ENCODE measurements around the gene VDAC1. TPM values are rescaled to one million over a fixed set of nuclear protein-coding genes. Genes with fewer than 3 reads are reported as not detected.

The VDAC1 gene
- total RNA-seq, 1 experiment from 2014 or later, result 334 TPM

DNA sequence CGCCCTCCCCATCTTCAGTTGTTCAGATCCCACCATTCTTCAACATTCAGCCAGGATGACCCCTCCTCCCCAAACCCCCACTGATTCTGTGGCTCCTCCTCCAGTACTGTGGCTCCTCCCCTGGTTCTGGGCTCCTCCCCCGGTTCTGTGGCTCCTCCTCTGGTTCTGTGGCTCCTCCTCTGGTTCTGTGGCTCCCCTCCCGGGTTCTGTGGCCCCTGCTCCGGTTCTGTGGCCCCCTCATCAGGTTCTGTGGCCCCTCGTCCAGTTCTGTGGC is 69.2 kb downstream of the VDAC1 start:
- POLR2A ChIA-PET, result no interaction called here
- no peak for DNase-seq (ENCODE audit: unreplicated experiment)
- Mint-ChIP-seq H3K4me1 (ENCODE audit: insufficient read depth, unreplicated experiment) (no peaks in the 10 kb centered on the region), H3K27ac (ENCODE audit: low read depth, unreplicated experiment) (no peak overlapping the region), H3K9me3 (ENCODE audit: unreplicated experiment) (no peaks in the 10 kb centered on the region), H3K27me3 (ENCODE audit: insufficient read depth, unreplicated experiment) (no peaks in the 10 kb centered on the region), H3K4me3 (ENCODE audit: unreplicated experiment) (no peak overlapping the region), H3K36me3 (ENCODE audit: insufficient read depth, unreplicated experiment) (no peaks in the 10 kb centered on the region)
- BruUV-seq (replicated peaks), result no TSS peak
- intact Hi-C loops (cut with micrococcal nuclease), result no loop called here
- TF ChIP-seq, protein P1, sequence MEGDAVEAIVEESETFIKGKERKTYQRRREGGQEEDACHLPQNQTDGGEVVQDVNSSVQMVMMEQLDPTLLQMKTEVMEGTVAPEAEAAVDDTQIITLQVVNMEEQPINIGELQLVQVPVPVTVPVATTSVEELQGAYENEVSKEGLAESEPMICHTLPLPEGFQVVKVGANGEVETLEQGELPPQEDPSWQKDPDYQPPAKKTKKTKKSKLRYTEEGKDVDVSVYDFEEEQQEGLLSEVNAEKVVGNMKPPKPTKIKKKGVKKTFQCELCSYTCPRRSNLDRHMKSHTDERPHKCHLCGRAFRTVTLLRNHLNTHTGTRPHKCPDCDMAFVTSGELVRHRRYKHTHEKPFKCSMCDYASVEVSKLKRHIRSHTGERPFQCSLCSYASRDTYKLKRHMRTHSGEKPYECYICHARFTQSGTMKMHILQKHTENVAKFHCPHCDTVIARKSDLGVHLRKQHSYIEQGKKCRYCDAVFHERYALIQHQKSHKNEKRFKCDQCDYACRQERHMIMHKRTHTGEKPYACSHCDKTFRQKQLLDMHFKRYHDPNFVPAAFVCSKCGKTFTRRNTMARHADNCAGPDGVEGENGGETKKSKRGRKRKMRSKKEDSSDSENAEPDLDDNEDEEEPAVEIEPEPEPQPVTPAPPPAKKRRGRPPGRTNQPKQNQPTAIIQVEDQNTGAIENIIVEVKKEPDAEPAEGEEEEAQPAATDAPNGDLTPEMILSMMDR (IDR thresholded peaks at IDR 0.05; ENCODE audit: unreplicated experiment), result no peak
- CTCF ChIA-PET, result no interaction called here

DNA sequence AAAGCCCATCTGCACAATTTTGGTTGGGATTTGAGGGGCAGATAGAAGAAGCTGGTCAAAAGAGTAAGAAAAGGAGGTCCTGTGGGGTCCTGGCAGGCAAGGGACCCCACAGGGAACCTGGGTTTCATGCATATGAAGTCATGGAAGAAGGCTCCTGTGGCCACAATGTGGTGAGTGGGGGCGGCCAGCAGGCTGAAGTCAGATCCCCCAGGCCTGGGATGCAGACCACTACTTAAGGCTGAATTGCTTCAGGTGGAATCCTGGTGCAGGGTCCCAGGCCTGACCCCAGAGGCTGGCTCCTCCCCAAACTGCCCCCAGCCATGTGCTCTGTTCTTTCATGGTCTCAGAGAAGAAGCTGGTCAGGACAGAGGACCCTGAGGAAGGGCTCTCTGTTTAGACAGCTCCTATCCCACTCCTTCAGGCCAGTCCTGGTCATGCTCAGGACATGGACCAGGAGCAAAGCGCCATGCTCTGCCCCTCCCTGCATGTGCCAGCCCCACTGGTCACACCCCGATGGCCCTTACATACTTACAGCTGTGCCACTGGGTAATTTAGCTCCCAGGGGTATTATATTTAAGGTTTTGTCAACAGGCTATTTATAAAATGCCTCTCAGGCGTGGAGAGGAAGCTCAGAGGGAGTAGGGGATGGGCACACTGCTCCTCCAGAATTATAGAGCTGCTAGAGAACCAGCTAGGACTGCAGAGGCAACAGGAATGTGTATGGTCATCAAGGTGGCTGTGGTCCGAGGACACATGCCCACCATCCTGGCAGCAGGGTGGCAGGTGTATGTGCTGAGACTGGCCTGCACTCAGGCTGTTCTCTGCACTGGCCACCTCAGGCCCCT is 69.7 kb downstream of the VDAC1 start:
- H3K4me3 Mint-ChIP-seq (ENCODE audit: unreplicated experiment), result no peak overlapping the region
- TF ChIP-seq, protein P1 (IDR thresholded peaks at IDR 0.05; ENCODE audit: unreplicated experiment), result no peak
- H3K36me3 Mint-ChIP-seq (ENCODE audit: insufficient read depth, unreplicated experiment), result no peaks in the 10 kb centered on the region
- H3K27ac Mint-ChIP-seq (ENCODE audit: low read depth, unreplicated experiment), result no peak overlapping the region
- no peaks in the 10 kb centered on the region for H3K9me3 Mint-ChIP-seq (ENCODE audit: unreplicated experiment)
- ChIA-PET CTCF (interaction anchor here (0.7 to 1.0 kb wide), 2 partner anchors 12 to 205 kb away, joined by 3 read pairs; no protein-coding TSS in a partner anchor), POLR2A (interaction anchor here (0.6 kb wide), 2 partner anchors 64 to 1060 kb away, joined by 3 read pairs; no protein-coding TSS in a partner anchor)
- no peaks in the 10 kb centered on the region for H3K4me1 Mint-ChIP-seq (ENCODE audit: insufficient read depth, unreplicated experiment)
- H3K27me3 Mint-ChIP-seq (ENCODE audit: insufficient read depth, unreplicated experiment), result no peaks in the 10 kb centered on the region
- no peak for DNase-seq (ENCODE audit: unreplicated experiment)
- intact Hi-C loops (cut with micrococcal nuclease), result no loop called here
- no TSS peak for BruUV-seq (replicated peaks)

DNA sequence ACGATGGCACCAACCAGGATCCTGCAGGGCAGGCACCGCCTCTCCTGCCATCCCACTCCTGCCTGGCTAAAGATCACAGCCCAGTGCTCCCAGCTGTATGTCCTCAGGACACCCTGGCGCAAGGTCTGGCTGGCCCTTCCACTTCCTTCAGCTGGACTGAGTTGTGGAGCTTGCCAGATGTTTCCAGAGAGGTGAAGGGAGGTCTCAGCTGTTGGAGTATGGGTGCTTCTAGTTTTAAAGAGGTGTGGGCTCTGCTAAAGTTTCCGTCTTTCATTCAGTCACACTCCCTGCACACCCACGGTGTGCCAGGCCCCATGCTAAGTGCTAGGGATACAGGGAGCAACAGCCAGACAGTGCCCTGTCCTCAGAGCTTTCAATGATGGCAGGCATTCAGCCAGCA is 70.5 kb downstream of the VDAC1 start:
- no TSS peak for BruUV-seq (replicated peaks)
- Mint-ChIP-seq H3K9me3 (ENCODE audit: unreplicated experiment) (no peaks in the 10 kb centered on the region), H3K27me3 (ENCODE audit: insufficient read depth, unreplicated experiment) (no peaks in the 10 kb centered on the region), H3K4me3 (ENCODE audit: unreplicated experiment) (no peak overlapping the region), H3K4me1 (ENCODE audit: insufficient read depth, unreplicated experiment) (no peaks in the 10 kb centered on the region), H3K27ac (ENCODE audit: low read depth, unreplicated experiment) (no peak overlapping the region), H3K36me3 (ENCODE audit: insufficient read depth, unreplicated experiment) (no peaks in the 10 kb centered on the region)
- TF ChIP-seq, protein P1 (IDR thresholded peaks at IDR 0.05; ENCODE audit: unreplicated experiment), result no peak
- no peak for DNase-seq (ENCODE audit: unreplicated experiment)
- POLR2A ChIA-PET, result interaction anchor here (0.6 kb wide), 2 partner anchors 64 to 1059 kb away, joined by 3 read pairs; no protein-coding TSS in a partner anchor
- intact Hi-C loops (cut with micrococcal nuclease), result no loop called here
- CTCF ChIA-PET, result interaction anchor here (0.7 to 1.0 kb wide), 2 partner anchors 13 to 206 kb away, joined by 3 read pairs; no protein-coding TSS in a partner anchor

DNA sequence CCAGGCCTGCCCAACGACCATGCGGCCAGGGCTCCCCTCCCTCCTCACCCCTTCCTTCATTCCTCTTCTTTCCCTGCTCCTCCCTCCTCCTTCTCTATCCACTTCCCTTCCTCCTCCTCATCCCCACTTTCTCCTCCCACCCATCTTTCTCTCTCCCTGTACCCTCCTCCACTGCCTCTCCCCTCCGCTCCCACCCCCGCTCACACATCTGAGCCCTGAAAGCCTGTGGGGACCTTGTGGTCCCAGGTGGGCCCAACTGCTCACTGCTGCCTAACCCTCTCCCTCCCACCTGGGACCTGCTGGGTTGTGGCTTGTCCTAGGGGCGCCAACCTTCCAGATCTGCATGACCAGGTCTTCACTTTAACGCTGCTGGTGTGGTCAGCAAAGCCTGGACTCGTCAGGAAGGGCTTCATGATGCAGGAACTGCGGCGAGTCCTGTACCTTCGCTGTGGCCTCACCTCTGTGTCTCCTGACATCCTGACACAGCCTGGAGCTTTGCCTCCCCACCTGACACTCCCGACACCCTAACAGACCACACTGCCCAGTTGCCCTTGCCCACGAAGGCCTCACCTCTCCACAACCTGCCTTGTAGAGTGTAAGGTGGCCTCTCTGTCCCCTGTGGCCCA is 71.0 kb downstream of the VDAC1 start:
- POLR2A ChIA-PET, result no interaction called here
- BruUV-seq (replicated peaks), result no TSS peak
- CTCF ChIA-PET, result interaction anchor here (0.7 kb wide), 1 partner anchor 206 kb away, joined by 3 read pairs; no protein-coding TSS in a partner anchor
- H3K27me3 Mint-ChIP-seq (ENCODE audit: insufficient read depth, unreplicated experiment), result no peaks in the 10 kb centered on the region
- TF ChIP-seq, protein P1 (IDR thresholded peaks at IDR 0.05; ENCODE audit: unreplicated experiment), result no peak
- no peak overlapping the region for H3K4me3 Mint-ChIP-seq (ENCODE audit: unreplicated experiment)
- H3K36me3 Mint-ChIP-seq (ENCODE audit: insufficient read depth, unreplicated experiment), result no peaks in the 10 kb centered on the region
- H3K4me1 Mint-ChIP-seq (ENCODE audit: insufficient read depth, unreplicated experiment), result no peaks in the 10 kb centered on the region
- no peak for DNase-seq (ENCODE audit: unreplicated experiment)
- no peak overlapping the region for H3K27ac Mint-ChIP-seq (ENCODE audit: low read depth, unreplicated experiment)
- no peaks in the 10 kb centered on the region for H3K9me3 Mint-ChIP-seq (ENCODE audit: unreplicated experiment)
- intact Hi-C loops (cut with micrococcal nuclease), result no loop called here
